ENCODE measurements around the gene SNX25. TPM values are rescaled to one million over a fixed set of nuclear protein-coding genes. Genes with fewer than 3 reads are reported as not detected.
"Not testable (repeated sequence)": the region's sequence is repeated elsewhere in the genome, so short reads cannot be mapped to it uniquely, and the experiment has no call there.

Gene SNX25
- total RNA-seq, 2 donors from 2014 or later, result 20.6 to 30.6 TPM

GRCh38 chr4:185229021-185229818 is 19.8 kb downstream of the SNX25 start:
- H3K27me3 Mint-ChIP-seq, result no peaks in the 10 kb centered on the region
- no peak for ATAC-seq
- no peaks in the 10 kb centered on the region for H3K36me3 Mint-ChIP-seq
- no peak for DNase-seq (ENCODE audit: low spot score)
- H3K27ac Mint-ChIP-seq, result no peak overlapping the region
- H3K4me1 Mint-ChIP-seq (ENCODE audit: low read depth in 2 of 2), result peaks cover 6 to 9% of the 10 kb centered on the region in 2 donors
- no peaks in the 10 kb centered on the region for H3K9me3 Mint-ChIP-seq
- H3K4me3 Mint-ChIP-seq, result no peak overlapping the region

- Mint-ChIP-seq H3K36me3 (no peaks in the 10 kb centered on the region), H3K4me3 (no peak overlapping the region), H3K27me3 (no peaks in the 10 kb centered on the region), H3K9me3 (no peaks in the 10 kb centered on the region), H3K4me1 (ENCODE audit: low read depth in 2 of 2) (peaks cover 6 to 7% of the 10 kb centered on the region in 2 donors), H3K27ac (no peak overlapping the region)
- no peak for ATAC-seq
- DNase-seq (ENCODE audit: low spot score), result no peak
These were observed 23.0 kb downstream of the SNX25 start for GRCh38 chr4:185232370-185232769.

GRCh38 chr4:185235119-185235842 is 25.9 kb downstream of the SNX25 start:
- peaks cover 6 to 14% of the 10 kb centered on the region in 2 donors for H3K4me1 Mint-ChIP-seq (ENCODE audit: low read depth in 2 of 2)
- H3K4me3 Mint-ChIP-seq, result no peak overlapping the region
- no peaks in the 10 kb centered on the region for H3K27me3 Mint-ChIP-seq
- no peak overlapping the region for H3K27ac Mint-ChIP-seq
- no peak for ATAC-seq
- no peaks in the 10 kb centered on the region for H3K9me3 Mint-ChIP-seq
- no peak for DNase-seq (ENCODE audit: low spot score)
- no peaks in the 10 kb centered on the region for H3K36me3 Mint-ChIP-seq

- Mint-ChIP-seq H3K36me3 (no peaks in the 10 kb centered on the region), H3K27ac (no peak overlapping the region), H3K4me1 (ENCODE audit: low read depth in 2 of 2) (peaks cover 6 to 14% of the 10 kb centered on the region in 2 donors), H3K4me3 (no peak overlapping the region), H3K27me3 (no peaks in the 10 kb centered on the region), H3K9me3 (no peaks in the 10 kb centered on the region)
- DNase-seq (ENCODE audit: low spot score), result no peak
- no peak for ATAC-seq
These were observed 26.6 kb downstream of the SNX25 start for GRCh38 chr4:185235843-185236503.

- Mint-ChIP-seq H3K4me1 (ENCODE audit: low read depth in 2 of 2) (peaks cover 5 to 11% of the 10 kb centered on the region in 2 donors), H3K27ac (peak overlapping the region in 1 of 2 donors; percentile 35), H3K4me3 (no peak overlapping the region), H3K27me3 (no peaks in the 10 kb centered on the region), H3K36me3 (no peaks in the 10 kb centered on the region), H3K9me3 (no peaks in the 10 kb centered on the region)
- ATAC-seq (no peak), DNase-seq (ENCODE audit: low spot score) (no peak)
These were observed 27.8 kb downstream of the SNX25 start for GRCh38 chr4:185237175-185237574.

GRCh38 chr4:185238215-185238681 is 28.9 kb downstream of the SNX25 start:
- no peaks in the 10 kb centered on the region for H3K36me3 Mint-ChIP-seq
- H3K9me3 Mint-ChIP-seq, result no peaks in the 10 kb centered on the region
- no peak overlapping the region for H3K27ac Mint-ChIP-seq
- H3K27me3 Mint-ChIP-seq, result no peaks in the 10 kb centered on the region
- no peak for ATAC-seq
- H3K4me1 Mint-ChIP-seq (ENCODE audit: low read depth in 2 of 2), result peaks cover 0 to 9% of the 10 kb centered on the region in 2 donors
- H3K4me3 Mint-ChIP-seq, result no peak overlapping the region
- no peak for DNase-seq (ENCODE audit: low spot score)

GRCh38 chr4:185238750-185239149 is 29.4 kb downstream of the SNX25 start:
- ATAC-seq, result no peak
- no peaks in the 10 kb centered on the region for H3K9me3 Mint-ChIP-seq
- H3K36me3 Mint-ChIP-seq, result no peaks in the 10 kb centered on the region
- peaks cover 0 to 11% of the 10 kb centered on the region in 2 donors for H3K4me1 Mint-ChIP-seq (ENCODE audit: low read depth in 2 of 2)
- no peak overlapping the region for H3K4me3 Mint-ChIP-seq
- no peak overlapping the region for H3K27ac Mint-ChIP-seq
- DNase-seq (ENCODE audit: low spot score), result no peak
- H3K27me3 Mint-ChIP-seq, result no peaks in the 10 kb centered on the region

GRCh38 chr4:185240486-185240885 is 31.1 kb downstream of the SNX25 start:
- ATAC-seq; DNase-seq (ENCODE audit: low spot score); H3K9me3 Mint-ChIP-seq; H3K27me3 Mint-ChIP-seq; H3K4me3 Mint-ChIP-seq; H3K27ac Mint-ChIP-seq; H3K36me3 Mint-ChIP-seq: not testable (repeated sequence)
- peaks cover 0 to 11% of the 10 kb centered on the region in 2 donors for H3K4me1 Mint-ChIP-seq (ENCODE audit: low read depth in 2 of 2)

GRCh38 chr4:185242749-185243533 is 33.5 kb downstream of the SNX25 start:
- peaks cover 0 to 9% of the 10 kb centered on the region in 2 donors for H3K4me1 Mint-ChIP-seq (ENCODE audit: low read depth in 2 of 2)
- H3K4me3 Mint-ChIP-seq, result no peak overlapping the region
- H3K9me3 Mint-ChIP-seq, result no peaks in the 10 kb centered on the region
- H3K27me3 Mint-ChIP-seq, result no peaks in the 10 kb centered on the region
- no peaks in the 10 kb centered on the region for H3K36me3 Mint-ChIP-seq
- H3K27ac Mint-ChIP-seq, result no peak overlapping the region
- ATAC-seq, result no peak
- no peak for DNase-seq (ENCODE audit: low spot score)

- Mint-ChIP-seq H3K27ac (no peak overlapping the region), H3K9me3 (no peaks in the 10 kb centered on the region), H3K4me3 (no peak overlapping the region), H3K36me3 (no peaks in the 10 kb centered on the region), H3K27me3 (no peaks in the 10 kb centered on the region), H3K4me1 (ENCODE audit: low read depth in 2 of 2) (peaks cover 0 to 2% of the 10 kb centered on the region in 2 donors)
- ATAC-seq, result no peak
- no peak for DNase-seq (ENCODE audit: low spot score)
These were observed 34.5 kb downstream of the SNX25 start for GRCh38 chr4:185243879-185244278.

- Mint-ChIP-seq H3K27ac (no peak overlapping the region), H3K36me3 (no peaks in the 10 kb centered on the region), H3K27me3 (no peaks in the 10 kb centered on the region), H3K9me3 (no peaks in the 10 kb centered on the region), H3K4me1 (ENCODE audit: low read depth in 2 of 2) (peaks cover 0 to 2% of the 10 kb centered on the region in 2 donors), H3K4me3 (no peak overlapping the region)
- ATAC-seq, result no peak
- no peak for DNase-seq (ENCODE audit: low spot score)
These were observed 35.4 kb downstream of the SNX25 start for GRCh38 chr4:185244763-185245162.

- Mint-ChIP-seq H3K4me3 (no peak overlapping the region), H3K9me3 (no peaks in the 10 kb centered on the region), H3K36me3 (no peaks in the 10 kb centered on the region), H3K27ac (no peak overlapping the region), H3K4me1 (ENCODE audit: low read depth in 2 of 2) (peaks cover 0 to 5% of the 10 kb centered on the region in 2 donors), H3K27me3 (no peaks in the 10 kb centered on the region)
- ATAC-seq (no peak), DNase-seq (ENCODE audit: low spot score) (no peak)
These were observed 37.1 kb downstream of the SNX25 start for GRCh38 chr4:185246453-185246852.

- Mint-ChIP-seq H3K27ac (no peak overlapping the region), H3K36me3 (no peaks in the 10 kb centered on the region), H3K4me3 (no peak overlapping the region), H3K4me1 (ENCODE audit: low read depth in 2 of 2) (peaks cover 0 to 6% of the 10 kb centered on the region in 2 donors), H3K9me3 (no peaks in the 10 kb centered on the region), H3K27me3 (no peaks in the 10 kb centered on the region)
- no peak for DNase-seq (ENCODE audit: low spot score)
- ATAC-seq, result no peak
These were observed 37.8 kb downstream of the SNX25 start for GRCh38 chr4:185247151-185247550.
